ENCODE data around the gene RAP1A.
"Not testable (repeated sequence)": the region's sequence is repeated elsewhere in the genome, so short reads cannot be mapped to it uniquely, and the experiment has no call there.

The RAP1A gene

GRCh38 chr1:111599781-111600693 is 19.6 kb upstream of the RAP1A start:
- FAIRE-seq = no peak

- FAIRE-seq = no peak
Observed at GRCh38 chr1:111600886-111601386, 18.7 kb upstream of the RAP1A start.

DNA sequence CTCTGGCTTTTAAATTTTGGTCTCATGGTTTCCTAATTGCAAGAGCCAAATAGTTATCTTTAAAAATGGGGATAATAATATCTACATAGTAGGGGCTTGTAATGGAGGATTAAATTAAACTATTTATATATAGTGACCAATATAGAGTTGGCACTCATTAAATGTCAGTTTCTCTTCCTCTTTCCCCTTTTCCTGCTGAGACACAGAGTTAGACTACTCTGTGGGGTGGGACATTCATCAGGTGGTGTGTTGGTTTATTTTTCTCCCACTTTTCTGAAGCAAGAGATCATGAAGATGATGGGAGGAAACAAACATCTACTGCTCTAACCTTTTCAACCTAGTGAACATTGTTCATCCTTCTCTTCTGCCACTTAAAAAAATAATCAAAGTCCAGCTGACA is 17.3 kb upstream of the RAP1A start:
- no peak for FAIRE-seq

DNA sequence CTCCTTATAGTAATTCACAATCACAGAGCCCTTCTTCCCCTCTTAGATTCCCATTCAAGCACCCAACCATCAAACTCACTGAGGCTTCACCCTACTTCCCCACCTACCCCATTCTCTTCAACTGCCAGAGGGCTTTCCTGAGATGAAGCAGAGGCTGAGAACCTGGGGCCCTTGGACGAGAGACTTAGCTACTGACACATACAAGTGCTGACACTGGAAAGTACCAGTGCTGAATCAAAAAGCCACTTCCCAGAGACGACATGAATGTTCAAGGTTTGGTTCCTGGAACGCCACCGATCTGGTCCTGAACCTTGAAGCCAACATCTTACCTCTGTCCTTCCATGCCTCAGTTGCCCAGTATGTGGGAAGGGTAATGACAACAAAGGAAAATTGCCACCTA is 16.6 kb upstream of the RAP1A start:
- FAIRE-seq = no peak

- no peak for FAIRE-seq
Observed at GRCh38 chr1:111603979-111604378, 15.6 kb upstream of the RAP1A start.

DNA sequence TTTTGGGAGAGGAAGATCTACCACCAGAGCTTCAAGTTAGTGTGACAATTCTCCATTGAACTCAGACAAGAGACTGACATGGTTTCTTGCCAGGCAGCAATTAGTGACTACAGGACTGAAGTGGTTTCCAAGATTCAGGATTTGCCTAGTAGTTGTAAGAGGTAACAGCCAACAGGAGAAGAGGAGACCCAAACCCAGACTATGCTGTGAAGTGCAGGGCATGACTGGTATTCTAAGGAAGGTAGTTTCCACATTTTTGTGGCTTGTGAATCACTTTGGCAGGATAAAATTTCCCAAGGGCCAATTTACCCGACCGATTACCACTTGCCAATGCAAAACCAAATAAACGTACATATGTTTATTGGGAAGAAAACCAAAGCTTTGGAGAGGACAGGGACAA is 14.7 kb upstream of the RAP1A start:
- no peak for FAIRE-seq

- no peak for FAIRE-seq
Observed at GRCh38 chr1:111605576-111605975, 14.0 kb upstream of the RAP1A start.

GRCh38 chr1:111606457-111607215 is 13.0 kb upstream of the RAP1A start:
- not testable (repeated sequence) for FAIRE-seq

DNA sequence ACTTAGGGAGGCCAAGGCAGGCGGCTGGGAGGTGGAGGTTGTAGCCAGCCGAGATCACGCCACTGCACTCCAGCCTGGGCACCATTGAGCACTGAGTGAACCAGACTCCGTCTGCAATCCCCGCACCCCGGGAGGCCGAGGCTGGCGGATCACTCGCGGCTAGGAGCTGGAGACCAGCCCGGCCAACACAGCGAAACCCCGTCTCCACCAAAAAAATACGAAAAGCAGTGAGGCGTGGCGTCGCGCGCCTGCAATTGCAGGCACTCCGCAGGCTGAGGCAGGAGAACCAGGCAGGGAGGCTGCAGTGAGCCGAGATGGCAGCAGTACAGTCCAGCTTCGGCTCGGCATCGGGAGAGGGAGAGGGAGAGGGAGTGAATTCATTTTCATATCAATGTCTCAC is 11.1 kb upstream of the RAP1A start:
- not testable (repeated sequence) for FAIRE-seq

- no peak for FAIRE-seq
Observed at GRCh38 chr1:111611986-111612385, 7.6 kb upstream of the RAP1A start.

- no peak for FAIRE-seq
Observed at GRCh38 chr1:111615870-111616715, 3.5 kb upstream of the RAP1A start.

DNA sequence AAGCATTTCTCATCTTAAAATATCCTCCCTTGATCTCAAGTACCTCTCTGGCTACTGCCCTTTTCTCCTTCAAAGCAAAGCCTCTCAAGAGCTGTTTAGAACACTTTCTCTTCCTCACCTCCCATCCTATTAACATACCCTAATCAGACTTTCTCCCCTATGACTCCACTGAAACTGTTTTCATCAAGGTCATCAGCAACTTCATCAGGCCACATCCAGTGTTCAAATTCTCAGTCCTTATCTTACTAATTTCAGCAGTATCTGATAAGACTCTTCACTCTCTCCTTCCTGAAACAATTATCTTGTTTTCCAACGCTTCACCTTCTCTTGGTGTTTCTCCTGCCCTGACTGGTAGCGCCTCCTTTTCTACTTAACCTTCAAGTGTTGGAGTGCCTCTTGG is 1.5 kb upstream of the RAP1A start:
- FAIRE-seq = no peak

DNA sequence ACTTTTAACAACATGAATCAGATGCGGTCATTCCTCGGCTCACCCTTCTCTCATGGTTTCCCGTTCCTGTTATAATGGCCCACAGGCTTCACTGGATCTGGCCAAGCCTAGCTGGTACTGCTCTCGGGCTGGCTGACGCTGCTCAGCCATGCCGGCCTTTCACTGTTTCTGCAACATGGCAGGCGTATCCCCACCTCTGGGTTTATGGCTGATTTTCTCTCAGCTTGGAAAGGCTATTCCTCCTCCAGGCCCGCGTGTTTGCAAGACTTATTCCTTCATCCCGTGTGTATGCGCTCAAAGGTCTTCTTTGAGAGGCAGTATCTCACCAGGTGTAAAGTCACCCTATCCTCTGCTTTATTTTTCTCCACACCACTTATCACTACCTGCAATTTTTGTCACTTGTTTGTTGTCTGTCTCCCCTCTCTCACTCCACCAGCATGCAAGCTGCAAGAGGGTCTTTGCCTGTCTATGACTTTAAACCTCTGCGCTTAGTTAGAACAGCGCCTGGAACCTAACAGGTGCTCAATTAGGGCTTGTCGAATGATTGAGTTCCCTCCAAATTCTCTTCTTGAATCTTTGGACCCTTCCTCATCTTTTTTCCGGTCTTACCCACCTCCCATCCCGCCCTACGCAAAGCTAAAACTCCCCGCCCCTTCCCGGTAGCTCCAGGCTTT is 491 bp upstream of the RAP1A start:
- no peak for FAIRE-seq

GRCh38 chr1:111620441-111620971 is 917 bp downstream of the RAP1A start:
- no peak for FAIRE-seq

DNA sequence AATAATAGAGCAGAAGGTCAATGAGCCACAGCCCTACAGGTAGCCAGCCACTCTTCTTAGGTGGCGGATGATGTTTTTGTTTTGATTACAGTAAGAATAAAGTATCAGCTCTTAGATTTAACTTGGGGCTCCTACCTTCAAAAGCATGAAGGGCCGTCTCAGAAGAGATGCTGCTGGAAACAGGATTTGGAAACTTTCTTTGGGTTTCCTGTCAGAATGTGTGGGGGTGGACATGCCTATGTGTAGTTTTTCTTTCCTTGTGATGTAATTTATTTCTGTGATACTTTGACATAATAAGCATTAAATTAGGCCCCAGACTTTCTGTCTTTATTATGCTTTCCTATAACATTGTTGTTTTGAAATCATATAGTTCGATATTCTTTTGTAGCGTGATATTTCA is 1.5 kb downstream of the RAP1A start:
- FAIRE-seq = no peak

DNA sequence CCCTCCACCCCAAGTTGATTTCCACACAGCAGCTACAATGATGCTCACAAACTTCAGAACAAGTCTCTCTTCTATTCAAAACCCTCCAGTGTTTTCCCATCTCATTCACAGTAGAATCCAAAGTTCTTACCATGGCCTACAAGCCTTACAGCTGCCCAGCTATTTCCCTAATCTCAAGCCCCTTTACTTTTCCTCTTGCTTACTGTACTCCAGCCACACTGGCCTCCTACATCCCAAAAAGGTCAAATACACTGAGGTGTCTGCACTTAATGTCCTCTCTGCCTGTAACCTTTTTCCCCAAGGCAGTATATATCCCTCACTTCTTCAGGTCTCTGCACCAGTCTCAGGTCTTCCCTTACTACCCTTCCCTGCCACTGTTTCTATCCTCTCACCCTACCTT is 2.6 kb downstream of the RAP1A start:
- FAIRE-seq = no peak

DNA sequence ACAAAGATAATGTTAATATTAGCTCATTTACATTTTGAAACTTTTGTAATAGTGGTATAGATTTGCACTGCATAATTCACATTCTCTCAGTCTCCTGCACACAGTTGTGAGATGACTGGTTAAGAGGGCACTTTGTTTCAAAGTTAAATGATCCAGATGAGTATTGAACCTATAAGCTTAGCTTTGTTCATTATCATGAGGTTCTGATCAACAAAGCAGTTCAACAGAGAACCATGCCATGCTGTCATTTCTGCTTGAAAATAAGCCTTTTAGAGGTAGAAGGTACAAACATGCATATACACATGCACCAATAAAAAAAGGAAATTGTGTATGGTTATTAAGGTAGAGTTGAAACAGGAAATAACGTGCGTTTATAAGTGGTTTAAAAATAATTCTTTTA is 4.8 kb downstream of the RAP1A start:
- FAIRE-seq = no peak

- FAIRE-seq = no peak
Observed at GRCh38 chr1:111625276-111625675, 5.7 kb downstream of the RAP1A start.

DNA sequence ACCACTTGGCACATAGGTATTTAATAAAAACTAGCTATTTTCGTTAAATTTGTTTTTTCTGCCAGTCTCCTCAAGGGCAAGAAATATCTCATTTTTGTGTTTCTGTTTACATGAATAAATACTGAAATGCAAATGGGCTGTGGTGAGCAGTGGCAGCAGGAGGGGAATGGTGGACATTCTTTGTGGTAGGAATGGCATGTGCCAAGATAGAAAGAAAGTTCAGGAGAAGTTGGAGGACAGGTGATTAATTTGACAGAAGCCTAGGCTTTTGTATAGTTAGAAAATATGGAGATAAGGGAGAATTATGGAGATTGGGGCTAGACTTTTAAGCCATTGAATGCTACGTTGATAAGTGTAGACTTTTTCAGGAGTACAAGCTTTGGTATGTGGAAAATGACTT is 8.6 kb downstream of the RAP1A start:
- no peak for FAIRE-seq

- FAIRE-seq = no peak
Observed at GRCh38 chr1:111629190-111629954, 9.8 kb downstream of the RAP1A start.

- FAIRE-seq = no peak
Observed at GRCh38 chr1:111630567-111630966, 11.0 kb downstream of the RAP1A start.

All from colon (tissue), 2 donors.